GM19240 (cell line): Measurements from ENCODE around the gene SCYL3.
A peak's percentile ranks its signal among the peaks of the same experiment; 100 is the strongest.

ENCODE experiments used
- DNase-seq: peaks from one replicate; pipeline ENCODE4 v3.0.0; 2011; ENCODE audit warnings: low spot score; ENCODE audit not compliant: insufficient read length

The SCYL3 gene

GRCh38 chr1:169899519-169900217 is 6.0 kb upstream of the SCYL3 start:
- no peak for DNase-seq

GRCh38 chr1:169896013-169896412 is 2.3 kb upstream of the SCYL3 start:
- no peak for DNase-seq

- no peak for DNase-seq
Measured at GRCh38 chr1:169894424-169895145, 889 bp upstream of the SCYL3 start.

- no peak for DNase-seq
Measured at GRCh38 chr1:169892927-169893644, 610 bp downstream of the SCYL3 start.

- no peak for DNase-seq
Measured at GRCh38 chr1:169892176-169892926, 1.3 kb downstream of the SCYL3 start.

GRCh38 chr1:169891539-169891885 is 2.2 kb downstream of the SCYL3 start:
- no peak for DNase-seq

- peak; percentile 24 for DNase-seq
Measured at GRCh38 chr1:169890761-169891538, 2.7 kb downstream of the SCYL3 start.

GRCh38 chr1:169889871-169890270 is 3.8 kb downstream of the SCYL3 start:
- no peak for DNase-seq

- no peak for DNase-seq
Measured at GRCh38 chr1:169886931-169887330, 6.8 kb downstream of the SCYL3 start.

- no peak for DNase-seq
Measured at GRCh38 chr1:169886422-169886821, 7.3 kb downstream of the SCYL3 start.

- no peak for DNase-seq
Measured at GRCh38 chr1:169885207-169885606, 8.5 kb downstream of the SCYL3 start.

- DNase-seq = no peak
Measured at GRCh38 chr1:169884634-169885033, 9.1 kb downstream of the SCYL3 start.

- DNase-seq = no peak
Measured at GRCh38 chr1:169882039-169882511, 11.6 kb downstream of the SCYL3 start.

GRCh38 chr1:169879034-169879840 is 14.5 kb downstream of the SCYL3 start:
- no peak for DNase-seq

GRCh38 chr1:169878498-169878897 is 15.2 kb downstream of the SCYL3 start:
- no peak for DNase-seq

GRCh38 chr1:169877800-169878491 is 15.8 kb downstream of the SCYL3 start:
- no peak for DNase-seq

GRCh38 chr1:169874229-169874628 is 19.5 kb downstream of the SCYL3 start:
- DNase-seq = no peak

GRCh38 chr1:169873582-169874199 is 20.0 kb downstream of the SCYL3 start:
- DNase-seq = no peak

GRCh38 chr1:169872906-169873305 is 20.8 kb downstream of the SCYL3 start:
- no peak for DNase-seq
